Stimulated activated CD8-positive, alpha-beta memory T cell treated with anti-CD3 and anti-CD28 coated beads, Interleukin-4, amount 100 ng/mL, for 4 hours (primary cell): ENCODE results near the gene DPYSL5.
"Not testable (repeated sequence)": the region's sequence is repeated elsewhere in the genome, so short reads cannot be mapped to it uniquely, and the experiment has no call there.

Experiments
- DNase-seq, 2 donors: peaks; one replicate each; pipeline ENCODE4 v3.0.0-alpha.2; 2020; ENCODE audit warnings: low read depth in 2 of 2, low spot score in 1 of 2

Gene DPYSL5

DNA sequence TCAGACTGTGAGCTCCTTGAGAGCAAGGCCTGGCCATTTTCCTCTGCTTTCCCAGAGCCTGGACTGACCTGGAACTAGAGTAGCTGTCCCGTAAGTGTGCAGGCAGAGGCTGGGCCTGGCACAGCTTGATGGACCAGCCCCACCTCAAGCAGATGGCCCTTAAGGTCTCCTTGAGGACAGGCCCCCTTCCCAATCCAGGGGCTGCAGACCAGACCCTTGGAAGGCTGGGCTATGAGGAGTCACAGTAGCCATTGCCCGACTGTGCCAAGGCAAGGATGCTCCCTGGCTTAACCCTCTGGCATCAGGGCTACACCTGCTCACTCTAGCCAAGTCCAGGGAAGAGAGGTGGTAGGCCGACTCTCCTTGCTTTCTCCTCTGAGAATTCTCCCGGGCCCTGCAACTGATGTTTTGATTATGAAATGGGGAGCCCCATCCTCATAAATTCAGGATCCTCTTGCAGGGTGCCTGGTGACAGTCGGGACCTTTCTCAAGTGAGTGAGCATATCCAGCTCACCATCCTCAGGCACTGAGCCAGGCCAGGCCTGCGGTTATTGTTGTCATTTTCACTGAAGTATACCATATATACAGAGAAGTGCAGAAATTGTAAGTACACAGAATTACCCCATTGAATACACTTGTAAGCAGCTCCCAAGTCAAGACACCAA lies 51.7 kb downstream of the DPYSL5 start:
- no peak for DNase-seq

DNA sequence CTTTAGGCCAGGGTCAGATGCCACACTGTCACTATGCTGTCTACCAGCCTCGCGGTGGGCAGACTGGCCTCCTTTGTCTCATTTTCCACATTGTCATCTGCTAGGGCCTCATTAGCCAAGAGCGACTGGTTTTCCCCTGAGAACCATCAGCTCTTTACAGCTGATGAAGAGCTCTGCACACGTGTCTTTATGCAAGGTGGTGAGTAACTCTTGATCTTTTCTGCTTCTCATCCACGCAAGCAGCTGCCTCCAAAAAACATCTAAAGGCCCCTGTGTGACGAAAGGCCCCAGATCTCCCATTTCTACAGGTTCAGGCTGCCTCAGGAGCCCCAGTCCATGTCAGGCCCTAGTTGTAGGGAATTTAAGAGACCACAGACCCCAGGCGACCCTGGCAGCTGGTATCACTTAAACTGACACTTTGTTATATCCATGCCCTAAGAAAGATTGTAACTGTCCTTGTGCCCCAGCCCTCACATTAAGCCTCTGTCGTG lies 52.9 kb downstream of the DPYSL5 start:
- no peak for DNase-seq

DNA sequence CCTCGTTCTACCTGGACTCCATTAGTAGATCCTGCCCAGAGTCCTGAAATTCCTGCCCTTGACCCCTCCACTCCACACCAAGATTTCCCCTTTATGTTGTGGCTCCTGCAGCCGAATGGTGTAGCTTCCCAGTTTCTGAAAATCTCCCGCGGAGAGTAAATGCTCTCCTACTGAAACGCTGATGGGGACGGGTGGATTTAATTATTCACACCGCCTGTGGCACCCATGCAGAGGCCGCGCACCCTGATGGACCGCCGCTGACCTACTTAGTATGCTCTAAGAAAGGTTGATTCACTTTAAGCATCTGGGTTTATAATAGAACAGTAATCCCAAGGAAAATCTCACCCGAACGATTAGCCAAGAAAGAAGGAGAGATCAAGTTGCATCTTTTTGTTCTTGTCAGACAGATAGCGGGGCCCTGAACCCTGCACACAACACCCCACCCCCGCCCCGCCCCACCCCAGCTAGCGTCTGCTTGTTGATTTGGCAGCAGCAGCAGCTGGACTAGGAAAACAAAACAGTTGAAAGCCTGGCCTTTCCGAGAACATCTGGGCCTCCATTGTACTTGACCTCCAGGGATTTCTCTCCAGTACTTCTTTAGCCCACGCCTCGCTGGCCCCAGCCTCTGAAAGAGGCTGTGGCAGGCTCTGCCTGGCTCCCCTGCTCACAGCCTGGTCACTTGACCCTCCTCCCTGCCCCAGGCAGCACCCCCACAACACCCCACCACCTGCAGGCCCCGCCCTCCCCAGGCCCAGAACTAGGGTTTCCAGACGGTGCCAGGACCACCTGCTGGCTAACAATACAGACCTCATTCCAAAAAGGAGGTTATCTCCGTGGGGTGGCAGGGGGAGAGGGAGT lies 53.6 kb downstream of the DPYSL5 start:
- no peak for DNase-seq

DNA sequence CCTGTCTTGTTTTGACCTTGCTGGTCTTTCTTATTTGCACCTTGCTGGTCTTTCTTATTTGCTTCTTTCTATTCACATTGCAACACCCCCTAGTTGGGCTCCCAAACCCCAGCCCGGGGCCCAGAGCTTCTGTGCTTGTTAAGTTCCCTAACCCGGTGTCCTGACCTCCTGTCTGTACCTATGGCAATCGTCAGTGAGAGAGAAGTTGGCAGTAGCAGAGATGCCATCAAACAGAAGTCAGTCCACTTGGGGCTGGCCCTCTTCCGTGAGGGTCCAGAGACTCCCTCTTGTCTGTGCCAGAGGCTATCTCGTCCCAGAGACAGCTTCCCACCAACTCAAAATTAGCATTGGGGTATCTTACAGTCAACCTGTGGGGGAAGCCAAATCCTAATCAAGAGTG lies 55.7 kb downstream of the DPYSL5 start:
- DNase-seq, result no peak

DNA sequence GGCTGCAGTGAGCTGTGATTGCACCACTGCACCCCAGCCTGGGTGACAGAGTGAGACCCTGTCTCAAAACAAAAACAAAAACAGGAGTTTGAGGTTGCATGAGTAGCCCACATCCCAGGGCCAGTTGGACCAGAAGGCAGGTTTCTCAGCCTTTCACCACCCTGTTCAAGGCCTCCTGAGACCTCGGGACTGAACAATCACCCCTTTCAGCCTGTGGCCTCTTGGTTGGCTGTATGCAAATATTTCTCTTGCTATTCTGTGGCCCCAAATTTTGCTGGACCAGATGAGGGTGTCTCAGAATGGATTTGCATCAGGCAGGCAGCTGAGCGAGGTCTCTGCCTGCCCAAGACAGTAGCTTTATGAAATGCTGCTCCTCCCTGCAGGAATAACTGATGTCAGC lies 56.9 kb downstream of the DPYSL5 start:
- DNase-seq, result no peak

DNA sequence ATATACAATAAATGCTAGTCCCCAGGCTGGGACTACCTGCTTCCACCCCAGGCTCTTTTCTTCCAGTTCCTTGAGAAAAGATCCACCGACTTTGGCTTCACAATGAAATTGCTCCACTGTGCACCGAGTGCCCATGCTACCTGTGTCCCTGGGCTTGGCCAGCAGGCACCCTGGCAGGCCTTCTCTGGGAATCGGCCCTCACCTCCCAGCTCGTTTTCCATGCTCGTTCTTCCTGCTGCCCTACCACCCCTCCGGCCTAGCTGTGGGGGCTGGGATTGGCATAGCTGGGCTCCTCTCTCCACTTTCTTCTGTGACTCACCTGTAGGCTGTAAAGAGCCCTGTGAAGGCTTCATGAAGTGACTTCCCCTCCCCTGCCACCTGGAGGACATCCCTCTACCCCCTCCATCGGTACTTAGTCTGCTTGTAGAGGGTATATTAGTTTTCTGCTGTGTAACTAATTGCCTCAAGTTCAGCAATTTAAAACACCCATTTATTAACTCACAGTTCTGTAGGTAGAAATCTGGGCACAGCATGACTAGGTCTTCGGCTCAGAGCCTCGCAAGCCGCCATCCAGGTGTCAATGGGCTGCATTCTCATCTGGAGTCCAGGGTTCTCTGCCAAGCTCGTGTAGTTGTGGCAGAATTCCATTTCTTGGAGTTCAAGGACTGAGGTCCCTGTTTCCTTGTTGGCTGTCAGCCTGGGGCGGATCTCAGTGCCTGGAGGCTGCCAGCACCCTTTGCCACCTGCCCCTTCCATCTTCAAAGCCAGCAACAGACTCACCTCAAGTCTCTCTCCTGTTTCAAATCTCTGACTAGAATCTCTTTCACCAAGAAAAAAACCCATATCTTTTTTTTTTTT lies 57.6 kb downstream of the DPYSL5 start:
- DNase-seq, result no peak

DNA sequence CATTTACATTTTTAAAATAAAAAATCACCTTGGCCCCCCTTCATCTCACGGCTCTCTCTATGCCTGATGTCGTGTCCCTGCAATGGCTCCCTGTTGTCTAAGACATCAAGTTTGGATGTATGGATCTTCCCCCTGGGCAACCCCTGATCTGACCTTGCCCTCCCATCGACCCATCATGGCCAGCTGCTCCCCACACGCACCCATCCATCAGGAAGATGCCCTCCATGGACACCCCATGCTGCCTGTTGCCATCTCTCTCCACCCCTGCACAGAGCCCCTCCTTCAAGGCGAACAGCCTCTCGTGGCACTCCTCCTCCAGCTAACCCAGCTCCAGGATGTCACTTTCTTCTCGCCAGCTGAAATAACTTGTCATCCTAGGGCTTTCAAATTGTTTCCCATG lies 59.5 kb downstream of the DPYSL5 start:
- DNase-seq, result no peak

DNA sequence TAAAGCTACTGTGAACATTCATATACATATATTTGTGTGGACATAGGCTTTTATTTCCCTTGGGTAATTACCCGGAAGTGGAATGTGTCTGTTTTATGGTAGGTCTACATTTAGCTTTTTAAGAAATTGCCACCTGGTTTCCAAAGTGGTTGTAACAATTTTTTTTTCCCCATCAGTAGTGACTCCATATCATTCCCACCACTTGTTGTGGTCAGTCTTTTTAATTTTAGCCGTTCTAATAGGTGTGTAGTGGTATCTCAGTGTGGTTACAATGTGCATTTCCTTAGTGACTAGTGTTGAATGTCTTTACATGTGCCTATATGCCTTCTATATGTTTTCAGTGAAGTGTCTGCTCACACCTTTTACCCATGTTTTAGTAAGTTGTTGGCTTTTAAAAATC lies 62.2 kb downstream of the DPYSL5 start:
- no peak for DNase-seq

DNA sequence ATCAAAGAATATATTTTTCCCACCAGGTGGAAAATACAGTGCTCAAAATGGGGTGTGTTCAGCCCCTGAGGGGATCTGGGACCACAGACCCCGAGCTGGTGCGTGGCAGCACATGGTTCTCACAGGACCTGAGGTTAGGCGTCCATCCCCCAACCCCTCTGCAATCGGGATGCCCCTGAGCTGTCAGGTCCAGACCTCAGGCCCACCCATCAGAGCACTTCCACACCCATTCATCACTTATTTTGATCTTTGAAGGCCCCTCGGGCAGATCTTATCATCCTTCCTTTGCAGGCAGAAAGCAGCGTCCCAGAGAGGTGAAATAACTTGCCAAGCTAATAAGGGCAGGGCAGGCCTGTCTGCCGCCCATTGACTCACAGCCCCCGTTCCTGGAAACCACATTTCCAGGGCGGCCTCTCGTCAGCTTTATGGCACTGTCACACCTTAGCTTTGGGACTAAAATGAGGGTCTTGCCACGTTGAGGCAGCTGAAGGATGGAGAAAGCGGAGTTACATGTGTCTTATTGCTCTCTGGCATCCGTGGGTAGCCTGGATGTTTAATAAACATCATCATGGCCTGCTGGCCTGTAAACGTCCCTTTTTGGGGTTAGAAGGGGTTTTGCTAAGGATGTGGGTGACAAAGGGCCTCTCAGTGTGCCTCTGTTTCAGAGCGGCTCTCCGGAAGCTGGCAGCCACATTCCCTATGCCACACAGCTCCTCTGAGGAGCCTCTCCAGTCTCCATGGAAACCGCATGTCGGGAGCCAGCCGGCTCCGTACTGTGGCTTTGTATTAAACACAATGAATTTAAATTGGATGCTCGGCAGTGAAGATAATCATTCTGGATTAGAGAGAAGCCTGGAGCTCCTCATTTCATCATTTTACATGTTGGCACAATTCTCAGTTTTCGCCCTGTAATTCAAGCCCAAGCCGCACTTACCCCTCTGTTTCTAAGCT lies 64.3 kb downstream of the DPYSL5 start:
- DNase-seq, result no peak

DNA sequence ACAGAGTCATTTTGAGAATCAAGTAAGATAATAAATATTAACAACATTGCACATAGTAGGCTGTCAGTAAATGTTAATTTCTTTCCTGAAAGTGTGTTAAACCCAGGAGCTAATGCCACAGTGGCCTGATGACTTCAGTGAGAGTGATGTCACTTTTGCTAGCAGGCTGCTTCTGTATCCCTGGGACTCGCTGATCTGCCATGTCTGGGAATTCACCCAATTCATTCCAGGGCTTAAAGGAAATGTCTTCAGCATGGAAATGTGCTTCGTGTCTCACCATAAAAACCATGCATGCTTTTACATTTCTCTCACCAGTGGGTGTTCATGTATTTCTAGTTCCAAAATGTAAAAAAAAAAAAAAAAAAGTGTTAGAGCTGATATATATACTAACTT lies 65.7 kb downstream of the DPYSL5 start:
- DNase-seq, result no peak

DNA sequence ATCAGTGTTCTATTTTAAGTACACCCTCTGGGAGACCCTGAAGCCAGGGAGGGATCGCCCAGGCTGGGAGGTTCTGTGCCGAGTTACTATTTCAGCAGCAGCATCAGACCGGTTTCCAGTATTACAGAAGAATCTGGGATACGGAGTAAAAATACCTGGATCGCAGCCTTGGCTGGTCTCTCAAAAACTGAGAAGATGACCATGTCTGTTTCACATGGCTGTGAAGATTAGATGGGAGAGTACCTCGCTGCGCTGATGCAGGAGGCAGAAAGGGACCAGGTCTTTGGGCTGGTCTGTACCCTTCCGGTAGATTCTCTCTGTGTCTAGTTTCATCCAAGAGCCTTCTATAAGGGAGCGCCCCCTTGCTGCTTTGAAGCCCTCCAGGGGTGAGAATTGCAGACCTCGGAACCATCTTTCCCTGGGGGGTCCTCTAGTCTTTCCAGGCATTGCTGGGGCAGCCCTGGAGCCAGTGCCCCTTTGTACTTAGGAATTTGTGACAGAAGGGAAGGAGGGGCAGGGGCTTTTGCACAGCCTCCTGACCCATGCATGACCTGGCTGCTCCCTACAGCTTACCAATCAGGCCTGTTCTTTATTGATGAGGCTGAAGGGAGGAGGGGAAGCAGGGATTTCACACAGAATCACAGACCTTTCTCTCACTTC lies 66.2 kb downstream of the DPYSL5 start:
- no peak for DNase-seq

DNA sequence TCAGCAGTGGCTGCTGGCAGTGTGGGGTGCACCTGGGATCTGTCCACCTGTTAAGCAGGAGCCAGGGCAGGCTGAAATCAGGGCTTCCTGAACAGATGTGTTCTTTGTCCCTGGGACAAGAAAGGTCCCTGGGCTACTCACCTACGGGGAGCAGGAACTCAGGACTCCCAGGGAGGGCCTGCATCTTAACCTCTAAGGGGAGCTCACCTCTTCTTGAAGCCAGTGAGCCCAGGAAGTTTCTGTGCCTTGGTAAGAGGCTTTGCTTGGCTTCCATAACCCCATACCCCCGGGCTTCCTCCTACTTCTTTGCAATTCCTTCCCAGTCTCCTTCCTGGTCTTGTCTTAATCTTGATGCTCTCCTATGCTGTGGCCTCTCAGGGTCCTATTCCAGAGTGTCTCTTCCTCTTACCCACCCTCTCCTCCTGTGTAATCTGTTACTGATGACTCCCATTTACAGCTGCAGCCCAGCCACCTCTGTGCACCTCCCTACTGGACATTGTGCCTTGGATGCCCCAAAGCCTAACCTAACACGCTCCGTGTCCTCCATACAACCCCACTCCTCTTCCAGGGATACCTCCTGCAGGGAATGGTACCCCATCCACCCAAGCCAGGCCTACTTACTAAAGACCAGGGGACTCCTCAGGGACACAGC lies 66.9 kb downstream of the DPYSL5 start:
- no peak for DNase-seq

DNA sequence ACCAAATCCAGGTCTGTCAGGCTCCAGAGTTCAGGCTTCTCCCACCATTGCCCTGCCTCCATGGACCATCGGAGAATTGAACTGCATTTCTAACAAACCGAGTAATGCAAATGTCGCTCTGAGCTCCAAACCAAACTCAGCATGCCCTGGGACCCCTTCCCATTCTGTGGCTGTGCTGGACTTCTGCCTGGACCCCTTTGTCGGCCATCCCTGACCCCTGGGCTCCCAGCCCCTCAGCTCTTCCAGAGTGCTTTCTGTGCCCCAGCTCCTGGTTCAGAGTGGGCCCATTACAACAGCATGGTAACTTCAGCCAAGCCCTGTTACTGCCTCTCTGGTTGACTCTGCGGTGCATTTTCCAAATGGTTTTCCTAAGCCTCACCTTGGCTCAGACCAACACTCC lies 67.4 kb downstream of the DPYSL5 start:
- no peak for DNase-seq

DNA sequence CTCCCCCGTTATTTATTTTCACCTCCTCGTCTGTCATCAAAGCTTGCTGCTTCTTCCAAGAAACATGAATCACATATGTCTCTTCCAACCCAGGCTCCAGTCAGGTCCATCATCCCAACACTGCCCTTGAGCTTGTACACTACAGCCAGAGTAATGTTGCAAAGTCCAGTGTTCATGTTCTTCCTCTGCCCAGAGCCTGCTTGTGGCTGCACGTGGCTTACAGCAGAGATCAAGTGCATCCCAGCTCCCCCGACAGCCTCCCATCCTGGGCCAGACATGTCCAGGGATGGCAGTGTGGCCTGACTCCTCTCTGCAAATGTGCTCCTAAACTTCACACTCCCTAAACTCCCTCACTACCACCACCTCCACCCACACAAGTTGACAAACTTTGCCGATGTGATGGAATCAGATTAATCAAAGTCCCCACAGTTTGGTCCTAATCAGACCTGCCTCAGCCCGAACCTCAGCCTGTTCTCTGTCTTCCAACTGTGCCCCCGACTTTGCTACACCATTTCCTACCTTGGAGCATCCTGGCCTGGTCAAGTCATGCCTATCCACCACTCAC lies 68.3 kb downstream of the DPYSL5 start:
- no peak for DNase-seq

DNA sequence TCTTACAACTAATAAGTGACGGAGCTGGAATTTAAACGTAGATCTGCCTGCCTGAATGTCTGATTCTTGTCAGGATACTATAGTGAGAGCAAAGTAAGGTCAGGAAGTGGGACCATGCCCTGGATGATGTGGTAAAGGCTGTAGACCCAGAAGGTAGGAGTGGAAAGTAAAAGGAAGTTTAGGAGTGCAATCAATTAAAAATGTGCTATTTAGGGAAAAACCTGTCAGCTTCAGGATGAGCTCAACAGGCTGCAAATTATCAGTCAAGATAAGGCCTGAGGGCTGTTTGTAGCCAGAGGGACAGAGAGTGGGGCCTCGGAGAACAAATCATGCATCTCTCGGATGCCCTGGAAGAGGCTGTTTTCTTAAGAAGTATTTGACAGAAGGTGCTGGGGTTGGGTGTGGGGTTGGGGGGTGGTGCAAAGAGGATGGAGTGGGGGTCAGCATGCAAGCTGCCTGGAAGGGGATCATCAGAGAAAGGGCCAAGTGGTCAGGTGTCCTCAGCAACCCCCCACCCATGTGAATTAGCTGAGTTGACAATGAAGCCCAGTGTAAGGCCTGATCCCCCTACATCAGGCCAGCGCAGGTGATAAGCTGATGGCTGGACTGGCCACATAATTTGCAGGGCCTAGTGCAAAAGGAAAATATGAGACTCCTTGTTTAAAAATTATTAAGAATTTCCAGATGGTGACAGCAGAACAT lies 69.4 kb downstream of the DPYSL5 start:
- DNase-seq, result no peak

DNA sequence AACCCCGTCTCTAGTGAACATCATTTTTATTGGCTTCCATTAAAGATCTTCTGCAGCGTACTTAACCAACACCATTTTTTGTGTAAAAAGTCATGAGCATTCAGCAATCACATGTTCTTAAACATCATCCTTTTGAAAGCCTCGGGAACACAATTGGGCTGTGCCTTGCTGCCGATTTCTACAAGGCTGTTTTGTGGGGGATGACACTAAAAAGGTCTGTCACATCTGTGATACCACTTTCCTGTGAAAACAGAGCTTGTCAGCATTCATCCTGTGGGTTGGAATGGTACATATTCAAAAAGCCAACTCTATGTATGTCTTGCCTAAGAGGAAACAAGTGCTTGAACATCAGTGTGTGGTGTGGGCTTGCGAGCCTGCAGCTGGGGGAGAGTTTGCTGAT lies 73.4 kb downstream of the DPYSL5 start:
- DNase-seq, result no peak

DNA sequence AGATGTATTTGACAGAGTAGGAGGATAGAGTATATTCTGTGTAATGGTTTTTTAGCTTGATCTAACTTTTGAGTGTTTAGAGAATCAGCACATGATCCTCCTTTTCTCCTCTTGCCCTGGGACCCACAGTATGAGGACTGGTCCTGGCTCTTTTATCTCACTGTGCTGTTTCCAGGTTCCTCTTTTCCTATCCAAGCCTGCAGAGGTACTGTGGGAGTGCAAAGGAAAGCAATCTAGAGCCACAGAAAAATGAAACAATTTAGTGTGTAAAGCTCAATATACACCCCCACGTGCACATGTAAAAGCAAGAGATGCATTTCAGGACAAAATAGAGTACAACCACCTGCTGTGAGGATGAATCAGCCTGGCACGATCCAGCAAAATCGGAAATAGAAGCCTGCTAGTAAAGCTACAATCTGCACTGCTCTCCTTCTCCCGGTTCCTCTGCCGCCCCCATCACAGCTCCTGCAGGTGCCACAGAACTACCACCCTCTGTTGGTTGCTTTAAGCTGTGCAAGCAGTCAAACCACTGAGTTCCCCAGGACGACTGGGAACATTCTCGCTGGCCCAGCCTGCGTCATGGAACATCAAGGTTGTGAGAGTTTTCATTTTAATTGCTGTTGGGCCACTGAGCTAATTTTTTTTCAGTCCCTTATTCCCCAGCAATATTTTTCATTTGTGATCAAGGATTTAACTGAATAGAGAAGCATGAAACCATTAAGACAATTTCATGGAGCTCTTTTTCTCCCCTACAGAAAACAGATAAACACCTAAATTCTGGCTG lies 74.7 kb downstream of the DPYSL5 start:
- peak in 1 of 2 donors; percentile 7 for DNase-seq

DNA sequence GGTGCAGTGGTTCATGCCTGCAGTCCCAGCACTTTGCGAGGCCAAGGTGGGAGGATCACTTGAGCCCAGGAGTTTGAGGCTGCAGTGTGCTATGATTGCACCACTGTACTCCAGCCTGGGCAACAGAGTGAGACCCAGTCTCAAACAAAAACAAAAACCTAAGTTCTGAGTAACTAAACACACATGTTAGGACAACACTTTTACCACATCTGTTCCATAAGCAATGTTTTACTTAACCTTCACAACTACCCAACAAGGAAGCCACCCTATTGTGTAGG lies 75.2 kb downstream of the DPYSL5 start:
- not testable (repeated sequence) for DNase-seq
